Posterior cingulate gyrus (tissue), 11 donors: Measurements from ENCODE around the gene CEBPA.

Experiments
- DNase-seq, 10 donors: peaks; one replicate each; pipeline versions ENCODE4 v3.0.0 to v3.0.0-alpha.2; 2020 to 2021; ENCODE audit warnings: mixed read lengths in 3 of 10
- intact Hi-C: fragments of 100-400 bp; cut with DNase I; formaldehyde crosslinking; loops from one replicate; pipeline ENCODE4 v1.15.1; 2023

Gene CEBPA

DNA sequence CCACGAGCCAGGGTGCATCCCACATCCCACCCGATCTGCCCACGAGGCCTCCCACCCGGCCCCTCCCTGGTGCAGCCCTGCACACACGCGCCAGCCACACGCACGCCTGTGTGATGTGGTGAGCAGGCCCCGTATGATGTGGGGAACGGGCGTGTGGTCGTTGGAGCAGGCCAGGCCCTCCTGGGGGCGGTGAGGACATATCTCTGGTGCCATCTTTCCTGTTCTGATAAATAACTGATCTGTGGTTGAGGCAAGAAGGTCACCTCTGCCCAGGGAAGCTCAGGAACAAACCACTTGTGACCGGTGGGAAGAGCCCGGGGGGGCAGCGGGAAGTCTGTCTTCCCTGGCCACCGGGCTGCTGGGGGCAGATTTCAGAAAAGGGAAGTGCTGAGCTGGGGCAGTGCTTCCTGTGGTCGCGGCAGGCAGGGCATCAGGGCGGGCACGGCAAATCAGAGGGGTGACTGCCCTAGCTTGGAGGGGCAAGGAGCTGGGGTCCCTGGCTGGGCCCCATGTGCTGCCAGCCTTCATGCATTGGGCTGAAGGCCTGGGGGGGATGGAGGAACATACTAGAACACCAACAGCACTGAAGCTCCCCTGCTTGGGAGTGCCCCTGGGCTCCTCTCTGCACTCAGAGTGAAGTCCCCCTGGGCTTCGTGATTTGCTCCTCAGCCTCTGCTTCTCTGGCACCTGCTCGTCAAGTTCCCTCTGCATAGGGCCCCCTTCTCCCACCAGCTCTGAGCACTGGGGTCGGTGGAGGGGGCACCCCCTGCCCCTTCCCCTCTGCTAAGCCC, 41.5 kb downstream of the CEBPA start:
- intact Hi-C loops: no loop called here
- DNase-seq: peak in 1 of 10 donors; percentile 18

DNA sequence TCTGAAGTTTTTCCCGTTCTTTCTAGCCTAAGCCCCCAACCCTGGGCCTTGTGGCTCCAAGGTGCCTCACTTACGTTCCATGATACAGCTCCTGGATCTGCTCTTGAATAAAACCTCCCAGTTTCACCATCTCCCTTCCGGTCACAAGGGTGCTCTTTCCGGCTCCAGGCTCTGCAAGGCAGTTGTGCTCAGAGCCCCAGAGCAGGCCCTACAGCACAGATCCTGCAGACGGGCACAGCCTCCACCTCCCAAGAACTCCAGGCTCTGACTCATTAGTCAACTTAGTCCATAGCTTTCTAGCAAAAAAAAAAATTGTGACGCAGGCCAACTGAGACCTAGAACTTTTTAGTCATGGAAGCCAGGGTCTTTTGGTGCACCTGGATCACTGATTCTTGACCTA, 42.8 kb downstream of the CEBPA start:
- intact Hi-C loops: no loop called here
- no peak for DNase-seq

DNA sequence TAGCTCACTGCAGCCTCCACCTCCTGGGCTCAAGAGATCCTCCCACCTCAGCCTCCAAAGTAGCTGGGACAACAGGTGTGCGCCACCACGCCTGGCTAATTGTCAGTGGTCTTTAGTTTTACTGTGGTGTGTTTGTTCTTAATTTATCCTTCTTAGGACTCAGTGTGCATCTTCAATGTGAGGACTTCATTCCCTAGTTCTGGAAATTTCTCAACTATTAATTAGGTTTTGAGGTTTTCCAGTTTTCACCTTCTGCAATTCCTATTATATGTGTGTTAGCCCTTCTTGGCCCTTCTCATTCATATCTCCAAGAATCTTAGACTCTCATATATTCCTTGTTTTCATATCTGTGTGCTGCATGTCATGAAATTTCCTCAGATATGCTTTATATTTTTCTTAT, 44.5 kb downstream of the CEBPA start:
- no peak for DNase-seq
- intact Hi-C loops: no loop called here

DNA sequence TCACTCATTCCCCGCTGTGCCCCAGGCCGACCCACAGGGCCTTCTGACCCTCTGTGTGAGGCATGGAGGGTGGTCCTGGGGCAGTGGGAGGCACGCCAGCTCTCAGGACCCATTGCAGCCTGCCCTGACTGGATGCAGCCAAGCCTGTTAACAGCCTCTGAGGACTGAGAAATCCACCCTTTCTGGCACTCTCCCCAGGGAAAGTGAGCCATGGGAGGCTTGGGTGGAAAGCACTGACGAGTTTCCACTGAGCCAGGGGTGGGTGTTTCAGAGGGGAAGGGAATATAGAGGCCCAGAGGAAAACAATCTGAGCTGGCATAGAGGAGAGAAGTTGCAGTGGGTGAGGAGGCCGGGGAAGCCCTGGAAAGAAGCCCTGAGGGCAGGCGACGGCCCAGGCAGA, 46.1 kb downstream of the CEBPA start:
- intact Hi-C loops: no loop called here
- DNase-seq: no peak

DNA sequence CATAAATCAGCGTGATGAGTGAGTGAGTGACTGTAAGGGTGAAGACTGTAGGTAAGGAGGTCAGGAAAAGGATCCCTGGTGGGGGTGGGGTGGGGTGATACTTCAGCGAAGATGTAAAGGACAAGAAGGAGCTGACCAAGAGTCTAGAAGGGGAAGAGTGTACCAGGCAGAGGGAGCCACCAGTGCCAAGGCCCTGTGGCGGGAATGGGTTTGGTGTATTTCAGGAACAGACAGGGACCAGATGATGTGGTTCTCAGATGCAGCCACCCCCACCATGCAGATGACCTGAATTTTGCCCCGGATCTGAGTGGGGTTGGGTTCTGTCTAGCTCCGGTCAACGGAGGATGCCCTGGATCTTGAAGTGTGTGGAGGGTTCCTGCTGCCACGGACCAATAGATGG, 46.6 kb downstream of the CEBPA start:
- intact Hi-C loops: no loop called here
- DNase-seq: no peak

DNA sequence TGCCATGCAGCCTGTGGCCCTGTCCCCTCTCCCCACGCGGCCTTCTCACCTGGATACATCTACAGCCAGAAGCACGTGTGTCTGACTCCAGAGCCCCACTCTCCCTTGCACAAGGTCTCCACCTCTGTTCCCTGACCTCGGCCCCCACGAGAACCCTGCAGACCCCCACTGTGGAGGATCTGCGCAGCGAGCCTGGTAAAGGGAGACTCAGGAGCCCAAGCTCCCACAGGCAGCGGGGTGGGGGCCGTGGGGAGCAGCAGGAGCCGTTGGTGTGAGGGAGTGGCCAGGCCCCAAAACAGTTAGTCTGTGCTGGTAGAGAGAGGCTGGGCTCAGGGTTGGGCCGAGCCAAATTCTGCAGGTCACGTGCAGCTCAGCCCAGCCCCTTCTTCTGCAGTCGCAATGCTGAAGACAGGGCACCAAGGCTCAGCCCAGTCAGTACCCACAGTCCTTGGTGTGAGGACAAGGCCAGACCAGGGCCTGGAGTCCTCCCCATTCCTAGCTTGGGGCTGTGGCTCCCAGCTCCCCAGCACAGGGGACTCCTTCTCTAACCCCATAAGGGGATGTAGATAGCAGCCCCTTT, 48.0 kb downstream of the CEBPA start:
- DNase-seq: no peak
- intact Hi-C loops: no loop called here

DNA sequence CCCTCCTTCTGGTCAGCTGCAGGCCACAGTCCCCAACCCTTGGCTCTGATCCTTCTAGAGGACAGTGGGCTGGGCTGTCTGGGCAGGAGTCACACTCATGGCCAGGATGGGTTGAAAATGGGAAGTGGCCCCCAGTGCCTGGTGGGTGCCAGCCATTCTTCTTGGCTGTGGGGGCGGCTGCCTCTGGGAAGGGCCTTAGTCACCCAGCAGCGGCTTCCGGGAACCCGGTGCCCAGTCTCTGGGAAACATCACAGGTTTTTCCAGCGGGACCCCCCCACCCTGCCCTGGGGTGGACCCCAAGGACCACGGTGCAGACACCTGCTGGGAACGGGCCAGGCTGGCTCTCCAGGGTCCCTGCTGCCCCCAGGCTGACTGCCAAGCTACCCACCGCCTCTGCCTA, 49.4 kb downstream of the CEBPA start:
- peak in 4 of 10 donors; percentile 20 to 62 (median 40) for DNase-seq
- intact Hi-C loops: no loop called here

DNA sequence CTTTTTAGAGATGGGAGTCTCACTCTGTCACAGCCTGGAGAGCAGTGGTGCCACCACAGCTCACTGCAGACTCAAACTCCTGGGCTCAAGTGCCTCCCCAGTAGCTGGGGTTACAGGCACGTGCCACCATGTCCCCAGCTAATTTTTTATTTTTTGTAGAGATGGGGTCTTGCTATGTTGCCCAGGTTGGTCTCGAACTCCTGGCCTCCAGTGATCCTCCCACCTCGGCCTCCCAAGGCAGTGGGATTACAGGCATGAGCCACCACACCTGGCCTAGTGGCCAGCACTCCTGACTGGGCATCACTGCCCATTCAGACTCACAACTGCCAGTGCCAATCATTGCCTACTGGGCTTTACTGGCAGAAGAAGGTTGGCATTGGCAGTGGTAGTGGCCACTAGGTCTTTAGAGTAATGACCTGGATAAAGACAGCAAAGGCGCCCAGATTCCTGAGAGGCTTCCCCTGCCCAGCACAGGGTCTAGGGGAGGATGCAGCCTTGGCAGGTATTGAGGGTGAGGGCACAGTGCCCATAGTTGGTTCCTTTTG, 49.8 kb downstream of the CEBPA start:
- peak in 3 of 10 donors; percentile 11 to 31 (median 15) for DNase-seq
- intact Hi-C loops: no loop called here

DNA sequence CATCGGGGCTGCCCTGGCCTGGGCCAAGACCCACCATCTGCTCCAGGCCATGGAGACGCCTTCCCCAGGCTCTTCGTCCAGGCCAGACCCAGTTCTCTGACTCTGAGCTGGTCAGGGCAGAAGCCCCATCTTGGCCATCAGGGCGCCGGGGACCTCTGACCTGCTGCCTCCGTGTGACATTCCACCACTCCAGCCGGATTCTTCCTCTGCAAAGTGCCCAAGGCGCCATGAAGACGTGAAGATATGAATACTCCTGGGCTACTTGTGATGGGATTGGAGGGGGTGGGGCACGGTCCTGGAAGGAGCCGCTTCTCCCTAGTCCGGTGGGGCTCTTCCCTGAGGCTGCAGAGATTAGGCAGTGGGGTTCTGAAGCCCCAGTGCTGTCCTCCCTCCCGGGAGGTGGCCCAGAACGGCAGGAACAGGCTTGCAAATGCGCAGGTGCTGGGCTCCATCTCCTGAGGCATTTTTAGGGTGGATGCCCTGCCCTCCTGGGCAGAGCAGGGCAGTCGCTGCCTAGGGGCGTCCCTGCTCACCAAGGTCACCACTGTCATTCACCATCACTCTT, 50.7 kb downstream of the CEBPA start:
- intact Hi-C loops: no loop called here
- peak in 4 of 10 donors; percentile 5 to 59 (median 42) for DNase-seq

DNA sequence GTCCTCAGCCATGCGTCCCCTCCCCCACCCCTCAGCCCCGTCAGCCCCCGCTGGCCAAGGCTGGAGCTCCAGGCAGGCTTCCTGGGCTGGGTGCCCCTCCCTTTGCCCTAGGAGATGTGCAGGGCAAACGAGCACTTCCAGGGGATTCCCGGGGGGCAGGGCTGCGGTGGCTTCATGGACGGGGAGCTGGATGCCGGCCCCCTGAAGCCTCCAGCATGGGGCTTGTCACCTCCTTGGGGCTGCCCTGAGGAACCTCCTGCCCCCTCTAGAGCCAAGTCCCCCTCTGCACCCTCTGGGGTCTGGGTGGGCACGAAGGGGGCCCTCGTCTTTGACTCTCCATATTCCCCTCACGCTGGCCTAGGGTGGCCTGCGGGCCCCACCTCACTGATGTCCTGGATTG, 51.3 kb downstream of the CEBPA start:
- intact Hi-C loops: no loop called here
- DNase-seq: peak in 4 of 10 donors; percentile 10 to 69 (median 38)

DNA sequence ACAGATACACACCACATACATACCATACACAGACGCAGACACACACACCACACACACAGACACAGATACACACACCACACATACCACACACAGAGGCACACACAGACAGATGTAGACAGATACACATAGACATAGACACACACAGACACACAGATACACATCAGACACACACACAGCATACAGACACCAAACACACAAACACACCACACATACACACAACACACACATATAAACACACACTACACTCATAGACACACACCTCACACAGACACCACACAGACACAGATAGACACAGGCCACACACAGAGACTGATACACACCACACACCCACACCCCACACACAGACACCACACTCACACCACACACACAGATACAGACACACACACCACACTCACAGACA, 51.8 kb downstream of the CEBPA start:
- DNase-seq: peak in 2 of 10 donors; percentile 2 to 9
- intact Hi-C loops: no loop called here
